Measurements from ENCODE around the gene CFAP100. TPM values are rescaled to one million over a fixed set of nuclear protein-coding genes. Genes with fewer than 3 reads are reported as not detected.

CFAP100 gene
- polyA plus RNA-seq, 3 donors: not detected

GRCh38 chr3:126352476-126353454 lies 41.9 kb upstream of the CFAP100 start:
- H3K9me3 Mint-ChIP-seq: peaks cover 0 to 14% (median 6%) of the 10 kb centered on the region in 7 donors
- no peak overlapping the region for H3K4me2 ChIP-seq (replicated peaks; ENCODE audit: extremely low read depth, low read length, poor library complexity, severe bottlenecking)
- H3K36me3 Mint-ChIP-seq: peaks cover 4 to 7% of the 10 kb centered on the region in 2 donors
- no peaks in the 10 kb centered on the region for H3K79me2 ChIP-seq (ENCODE audit: insufficient read depth, low read length)
- TF ChIP-seq, protein P1, sequence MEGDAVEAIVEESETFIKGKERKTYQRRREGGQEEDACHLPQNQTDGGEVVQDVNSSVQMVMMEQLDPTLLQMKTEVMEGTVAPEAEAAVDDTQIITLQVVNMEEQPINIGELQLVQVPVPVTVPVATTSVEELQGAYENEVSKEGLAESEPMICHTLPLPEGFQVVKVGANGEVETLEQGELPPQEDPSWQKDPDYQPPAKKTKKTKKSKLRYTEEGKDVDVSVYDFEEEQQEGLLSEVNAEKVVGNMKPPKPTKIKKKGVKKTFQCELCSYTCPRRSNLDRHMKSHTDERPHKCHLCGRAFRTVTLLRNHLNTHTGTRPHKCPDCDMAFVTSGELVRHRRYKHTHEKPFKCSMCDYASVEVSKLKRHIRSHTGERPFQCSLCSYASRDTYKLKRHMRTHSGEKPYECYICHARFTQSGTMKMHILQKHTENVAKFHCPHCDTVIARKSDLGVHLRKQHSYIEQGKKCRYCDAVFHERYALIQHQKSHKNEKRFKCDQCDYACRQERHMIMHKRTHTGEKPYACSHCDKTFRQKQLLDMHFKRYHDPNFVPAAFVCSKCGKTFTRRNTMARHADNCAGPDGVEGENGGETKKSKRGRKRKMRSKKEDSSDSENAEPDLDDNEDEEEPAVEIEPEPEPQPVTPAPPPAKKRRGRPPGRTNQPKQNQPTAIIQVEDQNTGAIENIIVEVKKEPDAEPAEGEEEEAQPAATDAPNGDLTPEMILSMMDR (IDR thresholded peaks at IDR 0.05): no peak
- no peaks in the 10 kb centered on the region for H4K20me1 ChIP-seq (ENCODE audit: insufficient read depth, low read length)
- peaks cover 13 to 18% of the 10 kb centered on the region in 2 donors for H3K4me1 ChIP-seq (ENCODE audit: control insufficient read depth in 1 of 2, insufficient read depth in 2 of 2, low read length in 2 of 2)
- no peaks in the 10 kb centered on the region for H3K36me3 ChIP-seq (replicated peaks in 1 of 2; ENCODE audit: control insufficient read depth in 1 of 2, insufficient read depth in 2 of 2, low read length in 2 of 2)
- no peak overlapping the region for H3K27ac Mint-ChIP-seq
- no peak overlapping the region for H2AFZ ChIP-seq (ENCODE audit: insufficient read depth, low read depth, low read length, poor library complexity, severe bottlenecking)
- no peak for DNase-seq
- H3K4me3 Mint-ChIP-seq: no peak overlapping the region
- intact Hi-C loops (cut with micrococcal nuclease): loop anchor here (10.0 kb wide), 2 partner anchors 112 to 122 kb away; partner anchors contain the start of gene ZXDC (in 1 of the 2)
- H3K27me3 ChIP-seq (ENCODE audit: control insufficient read depth in 2 of 2, insufficient read depth in 2 of 2, low read length in 2 of 2): peaks cover 17 to 32% of the 10 kb centered on the region in 2 donors
- H3K4me3 ChIP-seq (replicated peaks in 1 of 3; ENCODE audit: low read depth in 2 of 3, low read length in 3 of 3): no peak overlapping the region
- H3K27ac ChIP-seq (ENCODE audit: low read depth in 1 of 2, low read length in 2 of 2): no peak overlapping the region
- H3K4me1 Mint-ChIP-seq: peaks cover 13% of the 10 kb centered on the region
- H3K27me3 Mint-ChIP-seq (ENCODE audit: low read depth in 3 of 3): peaks cover 31 to 44% (median 32%) of the 10 kb centered on the region in 3 donors
- WGBS (ENCODE audit: insufficient coverage): 92% methylated on average over 17 of the region's 27 CpGs
- H3K9me3 ChIP-seq (replicated peaks in 1 of 2; ENCODE audit: control insufficient read depth in 1 of 2, insufficient read depth in 1 of 2, low read length in 2 of 2): peaks cover 0 to 6% of the 10 kb centered on the region in 2 donors
- H3K9ac ChIP-seq (ENCODE audit: insufficient read depth, low read length, poor library complexity, severe bottlenecking): no peak overlapping the region

DNA sequence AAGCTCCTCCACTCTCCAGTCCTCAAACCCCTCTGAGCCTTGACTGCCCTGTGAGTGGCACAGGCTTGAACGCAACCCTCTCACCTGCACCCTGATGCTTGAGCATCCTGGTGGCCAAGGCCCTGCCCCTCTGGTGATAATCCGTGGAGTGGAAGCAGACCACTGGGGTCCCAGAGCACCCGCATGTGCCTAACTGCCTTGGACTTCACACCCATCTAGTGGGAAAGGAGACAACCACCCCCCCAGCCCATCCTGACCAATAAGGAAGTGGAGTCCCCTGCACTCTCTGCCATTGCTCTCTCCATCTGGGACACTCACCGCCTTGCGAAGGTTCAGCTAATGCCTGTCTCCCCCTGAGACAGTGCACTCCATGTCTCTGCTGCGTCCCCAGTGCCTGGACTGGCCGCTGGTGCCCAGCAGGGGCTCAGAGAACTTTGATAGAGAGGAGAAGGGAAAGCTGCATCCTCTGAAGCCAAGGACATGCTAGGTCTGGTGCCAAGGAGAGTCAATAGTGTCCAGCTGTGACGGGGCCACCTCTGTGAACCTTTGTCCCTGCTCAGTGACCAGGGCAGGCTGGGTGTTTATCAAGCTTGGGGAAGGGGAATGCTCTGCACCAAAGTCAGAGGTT lies 40.9 kb upstream of the CFAP100 start:
- H3K9ac ChIP-seq (ENCODE audit: insufficient read depth, low read length, poor library complexity, severe bottlenecking): no peak overlapping the region
- TF ChIP-seq, protein P1 (IDR thresholded peaks at IDR 0.05): no peak
- no peak overlapping the region for H3K27ac Mint-ChIP-seq

More for the DNA sequence above, 40.9 kb upstream of the CFAP100 start:
- intact Hi-C loops (cut with micrococcal nuclease): loop anchor here (10.0 kb wide), 2 partner anchors 111 to 121 kb away; partner anchors contain the start of gene ZXDC (in 1 of the 2)
- H3K4me1 Mint-ChIP-seq: peaks cover 18% of the 10 kb centered on the region
- Histone ChIP-seq H3K36me3 (replicated peaks in 1 of 2; ENCODE audit: control insufficient read depth in 1 of 2, insufficient read depth in 2 of 2, low read length in 2 of 2) (no peaks in the 10 kb centered on the region), H3K27ac (ENCODE audit: low read depth in 1 of 2, low read length in 2 of 2) (no peak overlapping the region), H3K4me2 (replicated peaks; ENCODE audit: extremely low read depth, low read length, poor library complexity, severe bottlenecking) (no peak overlapping the region), H3K27me3 (ENCODE audit: control insufficient read depth in 2 of 2, insufficient read depth in 2 of 2, low read length in 2 of 2) (peaks cover 25 to 43% of the 10 kb centered on the region in 2 donors), H4K20me1 (ENCODE audit: insufficient read depth, low read length) (no peaks in the 10 kb centered on the region), H3K4me1 (ENCODE audit: control insufficient read depth in 1 of 2, insufficient read depth in 2 of 2, low read length in 2 of 2) (peaks cover 18 to 24% of the 10 kb centered on the region in 2 donors), H3K4me3 (replicated peaks in 1 of 3; ENCODE audit: low read depth in 2 of 3, low read length in 3 of 3) (no peak overlapping the region), H3K9me3 (replicated peaks in 1 of 2; ENCODE audit: control insufficient read depth in 1 of 2, insufficient read depth in 1 of 2, low read length in 2 of 2) (peaks cover 0 to 6% of the 10 kb centered on the region in 2 donors), H3K79me2 (ENCODE audit: insufficient read depth, low read length) (no peaks in the 10 kb centered on the region), H2AFZ (ENCODE audit: insufficient read depth, low read depth, low read length, poor library complexity, severe bottlenecking) (no peak overlapping the region)
- WGBS (ENCODE audit: insufficient coverage): 90% methylated on average over 4 of the region's 8 CpGs
- H3K27me3 Mint-ChIP-seq (ENCODE audit: low read depth in 3 of 3): peaks cover 39 to 55% (median 42%) of the 10 kb centered on the region in 3 donors
- H3K4me3 Mint-ChIP-seq: no peak overlapping the region
- peaks cover 0 to 20% (median 7%) of the 10 kb centered on the region in 7 donors for H3K9me3 Mint-ChIP-seq
- peaks cover 4 to 7% of the 10 kb centered on the region in 2 donors for H3K36me3 Mint-ChIP-seq
- no peak for DNase-seq

Measured in CD14-positive monocyte (primary cell).